Esophagus muscularis mucosa (tissue), 4 donors: ENCODE measurements around the gene SYNDIG1.

Experiments used
- EP300 ChIP-seq: sonication (generic); formaldehyde crosslinking; IDR thresholded peaks from one replicate; pipeline ENCODE4 v1.6.1; 2017; ENCODE audit warnings: antibody characterized with exemption
- POLR2A ChIP-seq: fragments of 450-650 bp; IDR thresholded peaks from one replicate; pipeline ENCODE4 v1.6.1; 2017; ENCODE audit warnings: antibody characterized with exemption, moderate library complexity, mild to moderate bottlenecking, low read depth
- POLR2AphosphoS5 ChIP-seq, 2 donors: sonication (generic); formaldehyde crosslinking; IDR thresholded peaks; one replicate each; pipeline ENCODE4 v1.6.1; 2017; ENCODE audit warnings: antibody characterized with exemption in 2 of 2
- TF ChIP-seq, protein P1 (sequence below), 3 experiments: fragments of 200-600 bp in 2 of 3; fragments of 450-650 bp in 1 of 3; sonication (generic) in 2 of 3; IDR thresholded peaks; one replicate each; pipeline ENCODE4 v1.5.1; 2017 to 2019; ENCODE audit warnings: antibody characterized with exemption in 3 of 3, mild to moderate bottlenecking in 2 of 3, moderate library complexity in 1 of 3

- no peak for TF ChIP-seq POLR2AphosphoS5 (IDR thresholded peaks at IDR 0.05)
- TF ChIP-seq, protein P1, sequence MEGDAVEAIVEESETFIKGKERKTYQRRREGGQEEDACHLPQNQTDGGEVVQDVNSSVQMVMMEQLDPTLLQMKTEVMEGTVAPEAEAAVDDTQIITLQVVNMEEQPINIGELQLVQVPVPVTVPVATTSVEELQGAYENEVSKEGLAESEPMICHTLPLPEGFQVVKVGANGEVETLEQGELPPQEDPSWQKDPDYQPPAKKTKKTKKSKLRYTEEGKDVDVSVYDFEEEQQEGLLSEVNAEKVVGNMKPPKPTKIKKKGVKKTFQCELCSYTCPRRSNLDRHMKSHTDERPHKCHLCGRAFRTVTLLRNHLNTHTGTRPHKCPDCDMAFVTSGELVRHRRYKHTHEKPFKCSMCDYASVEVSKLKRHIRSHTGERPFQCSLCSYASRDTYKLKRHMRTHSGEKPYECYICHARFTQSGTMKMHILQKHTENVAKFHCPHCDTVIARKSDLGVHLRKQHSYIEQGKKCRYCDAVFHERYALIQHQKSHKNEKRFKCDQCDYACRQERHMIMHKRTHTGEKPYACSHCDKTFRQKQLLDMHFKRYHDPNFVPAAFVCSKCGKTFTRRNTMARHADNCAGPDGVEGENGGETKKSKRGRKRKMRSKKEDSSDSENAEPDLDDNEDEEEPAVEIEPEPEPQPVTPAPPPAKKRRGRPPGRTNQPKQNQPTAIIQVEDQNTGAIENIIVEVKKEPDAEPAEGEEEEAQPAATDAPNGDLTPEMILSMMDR (IDR thresholded peaks at IDR 0.05), result no peak
- TF ChIP-seq POLR2A, result no peak
- no peak for TF ChIP-seq EP300
These were observed 195.0 kb downstream of the SYNDIG1 start for GRCh38 chr20:24664266-24664986.
